T-helper 1 cell (primary cell): ENCODE measurements around the gene CACNA1C.

Experiments
- DNase-seq, 5 donors: peaks; one replicate each; pipeline ENCODE4 v3.0.0-alpha.2; 2012 to 2020

Gene CACNA1C

GRCh38 chr12:2347137-2347843 lies 294.5 kb downstream of the CACNA1C start:
- no peak for DNase-seq

- DNase-seq = no peak
These were observed 295.2 kb downstream of the CACNA1C start for GRCh38 chr12:2347844-2348481.

- DNase-seq = no peak
These were observed 295.7 kb downstream of the CACNA1C start for GRCh38 chr12:2348482-2348852.

- no peak for DNase-seq
These were observed 298.4 kb downstream of the CACNA1C start for GRCh38 chr12:2351161-2351560.

GRCh38 chr12:2352203-2352602 lies 299.4 kb downstream of the CACNA1C start:
- DNase-seq = no peak

- no peak for DNase-seq
These were observed 300.5 kb downstream of the CACNA1C start for GRCh38 chr12:2353281-2353680.

GRCh38 chr12:2353691-2354090 lies 300.9 kb downstream of the CACNA1C start:
- no peak for DNase-seq

GRCh38 chr12:2354151-2354991 lies 301.6 kb downstream of the CACNA1C start:
- no peak for DNase-seq

- DNase-seq = no peak
These were observed 302.4 kb downstream of the CACNA1C start for GRCh38 chr12:2355198-2355597.

GRCh38 chr12:2355604-2356003 lies 302.8 kb downstream of the CACNA1C start:
- DNase-seq = no peak

- no peak for DNase-seq
These were observed 303.9 kb downstream of the CACNA1C start for GRCh38 chr12:2356601-2357125.

- DNase-seq = no peak
These were observed 306.3 kb downstream of the CACNA1C start for GRCh38 chr12:2358986-2359658.

- no peak for DNase-seq
These were observed 307.2 kb downstream of the CACNA1C start for GRCh38 chr12:2359725-2360629.

- DNase-seq = no peak
These were observed 307.9 kb downstream of the CACNA1C start for GRCh38 chr12:2360630-2361170.

GRCh38 chr12:2363836-2364609 lies 311.2 kb downstream of the CACNA1C start:
- no peak for DNase-seq

- DNase-seq = no peak
These were observed 311.9 kb downstream of the CACNA1C start for GRCh38 chr12:2364631-2365051.

- no peak for DNase-seq
These were observed 313.9 kb downstream of the CACNA1C start for GRCh38 chr12:2366711-2367110.

- DNase-seq = no peak
These were observed 319.4 kb downstream of the CACNA1C start for GRCh38 chr12:2372178-2372577.

- DNase-seq = no peak
These were observed 319.9 kb downstream of the CACNA1C start for GRCh38 chr12:2372735-2373134.

- DNase-seq = no peak
These were observed 320.5 kb downstream of the CACNA1C start for GRCh38 chr12:2373307-2373706.
